OCI-M2 (cell line): ENCODE measurements around the gene TECR.
"Not testable (repeated sequence)": the region's sequence is repeated elsewhere in the genome, so short reads cannot be mapped to it uniquely, and the experiment has no call there.

Experiments
- DNase-seq: peaks from one replicate; lab custom pipeline; 2025; ENCODE audit not compliant: unreplicated experiment; lab: John Stamatoyannopoulos, UW

Gene TECR

DNA sequence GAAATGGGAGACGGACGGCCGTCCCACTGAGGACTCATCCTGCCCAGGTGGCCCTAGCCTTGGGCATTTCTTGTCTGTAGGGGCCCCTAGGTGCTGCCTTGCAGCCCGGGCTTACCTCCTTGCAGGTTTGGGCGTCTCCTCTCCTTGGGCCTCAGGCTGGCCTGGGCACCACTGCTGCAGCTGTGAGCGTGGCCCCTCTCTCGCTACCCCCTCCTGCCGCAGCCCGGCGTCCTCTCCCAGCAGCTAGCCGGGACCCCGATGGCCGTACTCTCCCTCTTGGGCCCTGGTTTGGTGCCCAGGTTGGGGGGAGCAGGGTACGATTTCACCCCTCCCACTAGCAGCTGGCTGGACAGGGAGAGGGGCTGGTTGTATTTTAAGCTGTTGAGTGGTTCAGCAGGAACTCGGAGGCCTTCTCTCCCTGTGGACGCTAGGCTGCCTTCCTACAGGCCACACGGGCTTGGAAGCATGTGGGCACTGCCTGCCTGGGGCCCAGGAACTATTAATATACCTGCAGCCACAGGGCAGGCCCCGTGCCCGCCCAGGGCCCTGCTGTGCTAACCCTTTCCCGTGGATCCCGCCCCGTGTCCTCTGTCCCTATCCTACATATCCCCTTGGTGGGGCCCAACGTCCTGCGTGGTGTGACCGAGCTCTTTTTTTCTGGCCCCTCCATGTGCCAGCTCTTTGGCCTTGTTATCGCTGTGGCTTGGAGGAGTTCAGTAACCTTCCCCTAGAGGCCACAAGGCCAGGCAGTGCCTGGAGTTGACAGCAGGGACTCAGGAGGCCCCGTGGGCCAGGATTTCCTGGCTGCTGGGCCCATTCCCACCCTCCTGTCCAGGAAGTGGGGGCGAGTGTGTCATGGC lies 30.8 kb downstream of the TECR start:
- no peak for DNase-seq

DNA sequence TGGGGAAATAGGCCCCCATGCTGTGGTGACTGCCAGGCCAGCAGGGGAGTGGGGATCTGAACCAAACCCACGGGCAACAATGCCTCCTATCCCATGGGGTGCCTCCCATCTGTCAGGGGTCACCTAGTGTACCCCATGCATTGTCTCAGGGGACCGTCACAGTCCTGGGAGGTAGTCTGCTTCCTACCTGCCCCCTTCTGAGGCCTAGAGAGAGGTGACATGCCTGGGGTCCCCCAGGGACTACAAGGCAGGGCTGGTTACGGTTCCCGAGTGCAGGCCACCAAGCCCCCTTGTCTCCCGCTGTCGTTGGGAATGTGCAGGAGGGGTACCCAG lies 31.3 kb downstream of the TECR start:
- no peak for DNase-seq

DNA sequence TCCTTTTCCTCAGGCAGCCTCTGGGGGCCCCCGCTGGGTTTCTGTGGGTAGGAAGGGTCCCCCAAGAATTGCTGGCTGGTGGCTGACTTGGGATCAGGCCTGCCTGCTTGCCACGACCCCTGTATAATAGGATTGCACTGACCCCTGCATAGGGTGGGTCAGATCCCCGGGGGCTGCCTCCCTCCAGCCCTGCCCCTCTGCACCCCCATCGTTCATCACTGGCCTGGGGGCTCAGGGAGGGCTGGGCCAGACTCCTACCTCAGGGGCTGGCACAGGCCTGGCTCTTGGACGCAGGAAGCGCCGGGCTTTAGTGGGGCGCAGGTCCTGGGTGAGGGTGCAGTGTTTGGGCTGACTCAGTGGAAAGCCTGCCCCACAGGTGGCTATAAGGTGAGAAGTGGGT lies 31.9 kb downstream of the TECR start:
- DNase-seq, result no peak

DNA sequence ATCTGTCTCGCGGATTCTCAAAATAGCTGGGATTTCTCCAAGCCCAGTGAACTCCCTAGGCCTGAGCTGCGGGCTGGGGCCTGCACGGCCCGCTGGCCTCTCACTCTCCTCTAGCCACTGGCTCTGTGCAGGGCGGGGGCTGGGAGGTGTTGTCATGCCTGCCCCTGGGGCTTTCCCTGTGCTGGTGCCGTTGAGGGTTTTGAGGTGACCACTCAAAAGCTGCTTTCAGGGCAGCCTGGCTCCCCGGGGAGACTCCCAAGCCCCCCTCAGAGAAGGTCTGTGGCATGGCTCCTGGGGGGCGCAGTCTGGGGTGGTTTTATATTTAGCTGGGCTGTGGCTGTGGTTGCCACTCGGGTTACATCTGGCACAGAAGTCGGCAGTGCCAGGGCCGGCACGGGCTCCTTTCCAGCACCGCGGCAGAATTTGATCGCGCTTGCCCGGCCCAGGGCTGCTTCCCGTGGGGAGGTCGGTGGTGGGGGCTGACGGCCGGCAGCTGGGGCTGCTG lies 32.5 kb downstream of the TECR start:
- no peak for DNase-seq

DNA sequence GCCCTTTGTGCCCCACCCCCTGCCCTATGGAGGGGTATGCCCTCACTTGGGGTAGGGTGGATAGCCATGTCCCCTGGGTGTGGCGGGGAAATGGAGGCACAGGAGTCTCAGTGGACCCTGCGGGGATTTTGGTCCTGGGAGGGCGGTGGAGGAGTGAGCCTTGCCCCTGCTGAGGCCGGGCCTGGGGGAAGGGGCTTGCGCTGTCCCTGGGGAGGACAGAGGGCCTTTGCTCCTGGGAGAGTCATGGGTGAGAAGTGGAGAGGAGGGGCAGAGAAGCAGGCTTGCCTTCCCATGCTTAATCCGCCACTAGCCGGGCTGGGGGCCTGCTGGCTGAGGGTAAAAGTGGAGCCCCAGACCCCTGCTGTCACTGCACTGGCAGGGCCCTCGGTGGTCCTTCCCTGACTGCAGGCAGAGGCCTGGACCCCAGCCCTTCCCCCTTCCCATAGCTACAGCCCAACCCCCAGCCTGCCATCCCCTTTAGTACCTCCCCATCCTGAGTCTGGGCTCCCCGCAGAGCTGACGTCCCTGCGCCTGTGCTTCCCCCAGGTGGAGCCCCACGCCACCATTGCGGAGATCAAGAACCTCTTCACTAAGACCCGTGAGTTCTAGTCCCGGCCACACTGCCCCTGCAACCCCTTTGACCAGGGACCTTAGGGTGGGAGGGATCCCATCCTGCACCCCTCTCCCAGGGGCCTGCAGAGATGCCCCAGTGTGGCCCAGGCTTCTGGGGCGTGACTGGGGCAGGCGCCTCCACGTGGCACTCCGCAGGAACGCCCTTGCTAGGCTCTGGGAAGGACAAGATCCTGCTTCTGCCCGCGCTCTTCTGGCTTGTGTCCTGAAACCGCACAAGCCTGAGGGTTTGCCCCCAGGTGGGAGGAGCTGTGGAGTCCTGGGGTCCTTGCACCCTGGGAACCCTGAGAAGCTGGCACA lies 33.5 kb downstream of the TECR start:
- no peak for DNase-seq

DNA sequence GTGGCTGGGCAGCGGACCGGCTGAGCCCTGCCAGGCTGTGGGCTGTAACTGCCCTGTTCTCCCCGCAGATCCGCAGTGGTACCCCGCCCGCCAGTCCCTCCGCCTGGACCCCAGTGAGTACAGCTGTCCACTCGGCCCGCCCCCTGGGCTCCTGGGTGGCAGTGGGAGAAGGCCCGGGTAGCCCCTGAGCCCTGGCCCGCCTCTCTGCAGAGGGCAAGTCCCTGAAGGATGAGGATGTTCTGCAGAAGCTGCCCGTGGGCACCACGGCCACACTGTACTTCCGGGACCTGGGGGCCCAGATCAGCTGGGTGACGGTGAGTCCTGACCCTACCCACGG lies 34.2 kb downstream of the TECR start:
- no peak for DNase-seq

DNA sequence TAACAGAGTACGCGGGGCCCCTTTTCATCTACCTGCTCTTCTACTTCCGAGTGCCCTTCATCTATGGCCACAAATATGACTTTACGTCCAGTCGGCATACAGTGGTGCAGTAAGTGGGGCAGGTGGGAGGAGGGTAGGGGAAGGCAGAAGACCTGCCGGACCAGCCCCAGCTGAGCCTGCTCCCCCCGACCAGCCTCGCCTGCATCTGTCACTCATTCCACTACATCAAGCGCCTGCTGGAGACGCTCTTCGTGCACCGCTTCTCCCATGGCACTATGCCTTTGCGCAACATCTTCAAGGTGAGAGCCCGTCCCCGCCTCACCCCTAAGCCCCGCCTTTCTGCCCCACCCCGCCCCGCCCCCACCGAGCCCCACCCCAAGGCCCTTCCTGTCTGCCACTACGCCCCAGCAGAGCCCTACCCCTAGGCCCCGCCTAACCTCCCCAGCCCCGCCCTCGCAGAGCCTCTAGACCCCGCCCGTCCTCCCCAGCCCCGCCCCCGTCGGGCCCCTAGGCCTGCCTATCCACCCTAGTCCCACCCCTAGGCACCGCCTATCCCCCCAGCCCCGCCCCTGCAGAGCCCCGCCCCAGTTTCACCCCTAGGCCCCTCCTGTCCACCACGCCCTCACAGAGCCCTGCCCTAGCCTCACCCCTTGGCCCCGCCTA lies 34.7 kb downstream of the TECR start:
- DNase-seq, result no peak

DNA sequence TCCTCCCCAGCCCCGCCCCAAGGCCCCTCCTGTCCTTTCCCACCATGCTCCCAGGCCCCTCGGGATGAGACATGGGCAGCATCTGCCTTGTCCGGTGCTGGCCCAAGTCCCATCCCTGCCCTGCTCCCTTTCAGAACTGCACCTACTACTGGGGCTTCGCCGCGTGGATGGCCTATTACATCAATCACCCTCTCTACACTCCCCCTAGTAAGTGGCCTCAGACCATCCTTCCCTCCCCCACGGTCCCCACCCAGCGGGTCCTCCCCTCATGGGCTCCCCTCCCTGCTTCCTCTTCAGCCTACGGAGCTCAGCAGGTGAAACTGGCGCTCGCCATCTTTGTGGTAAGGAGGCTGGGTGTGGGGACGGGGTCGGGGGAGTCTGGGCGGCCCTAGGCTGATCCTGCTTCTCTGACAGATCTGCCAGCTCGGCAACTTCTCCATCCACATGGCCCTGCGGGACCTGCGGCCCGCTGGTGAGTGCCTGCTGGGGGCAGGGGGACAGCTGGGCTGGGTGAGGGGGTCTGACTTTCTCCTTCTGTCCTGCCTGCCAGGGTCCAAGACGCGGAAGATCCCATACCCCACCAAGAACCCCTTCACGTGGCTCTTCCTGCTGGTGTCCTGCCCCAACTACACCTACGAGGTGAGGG lies 35.4 kb downstream of the TECR start:
- not testable (repeated sequence) for DNase-seq

DNA sequence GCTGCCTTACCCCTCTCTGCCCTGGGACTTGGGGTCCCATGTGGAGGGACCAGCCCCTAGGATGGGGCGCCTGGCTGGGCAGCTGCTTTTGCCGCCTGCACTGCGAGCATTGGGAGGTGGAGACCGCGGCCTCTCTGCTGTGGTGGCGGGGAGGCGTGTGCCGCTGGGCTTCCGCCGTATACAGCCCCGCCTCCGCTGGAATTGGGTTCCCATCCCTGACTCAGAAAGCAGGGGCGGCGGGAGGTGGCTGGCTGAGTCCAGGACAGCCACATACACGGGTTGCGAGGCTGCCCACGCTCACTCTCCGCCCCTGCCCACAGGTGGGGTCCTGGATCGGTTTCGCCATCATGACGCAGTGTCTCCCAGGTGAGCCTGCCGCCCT lies 35.9 kb downstream of the TECR start:
- no peak for DNase-seq

DNA sequence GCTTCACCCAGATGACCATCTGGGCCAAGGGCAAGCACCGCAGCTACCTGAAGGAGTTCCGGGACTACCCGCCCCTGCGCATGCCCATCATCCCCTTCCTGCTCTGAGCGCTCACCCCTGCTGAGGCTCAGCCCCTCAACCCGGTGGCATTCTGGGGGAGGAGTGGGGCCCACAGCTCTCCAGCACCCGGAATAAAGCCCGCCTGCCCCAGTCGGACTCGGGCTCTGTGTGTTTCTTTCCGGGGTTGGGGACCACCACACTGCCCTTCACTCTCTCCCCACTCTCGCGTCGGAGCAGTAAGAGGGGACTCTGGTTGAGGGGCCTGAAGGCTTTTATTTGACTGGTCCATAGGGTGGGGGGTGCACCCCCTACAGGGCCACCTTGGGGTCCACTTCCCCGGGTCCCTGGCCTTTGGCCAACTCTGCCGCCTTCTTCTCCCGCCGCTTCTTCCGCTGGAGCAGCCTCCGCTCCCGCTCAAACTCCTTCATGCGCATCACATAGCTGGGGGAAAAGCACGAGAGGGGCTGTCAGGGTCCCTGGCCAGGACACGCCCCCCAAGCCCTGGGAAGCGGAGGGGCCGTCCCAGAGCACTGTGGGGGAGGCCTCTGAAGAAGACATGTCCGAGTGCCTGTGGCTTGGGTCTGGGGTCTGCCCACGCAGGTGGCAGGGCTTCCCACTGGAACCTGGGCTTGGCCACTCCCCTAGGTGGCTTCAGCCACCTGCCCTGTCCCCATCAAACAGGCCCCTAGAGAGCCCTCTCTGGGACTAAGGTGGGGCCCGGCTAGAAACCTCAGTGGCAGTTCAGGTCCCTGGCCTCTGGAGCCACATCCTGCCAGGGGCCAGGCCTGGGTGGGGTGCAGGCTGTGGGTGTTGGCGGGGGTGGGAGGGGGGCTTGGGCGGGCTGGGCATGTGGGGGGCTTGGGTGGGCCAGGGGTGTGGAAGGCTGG lies 36.6 kb downstream of the TECR start:
- DNase-seq, result no peak

DNA sequence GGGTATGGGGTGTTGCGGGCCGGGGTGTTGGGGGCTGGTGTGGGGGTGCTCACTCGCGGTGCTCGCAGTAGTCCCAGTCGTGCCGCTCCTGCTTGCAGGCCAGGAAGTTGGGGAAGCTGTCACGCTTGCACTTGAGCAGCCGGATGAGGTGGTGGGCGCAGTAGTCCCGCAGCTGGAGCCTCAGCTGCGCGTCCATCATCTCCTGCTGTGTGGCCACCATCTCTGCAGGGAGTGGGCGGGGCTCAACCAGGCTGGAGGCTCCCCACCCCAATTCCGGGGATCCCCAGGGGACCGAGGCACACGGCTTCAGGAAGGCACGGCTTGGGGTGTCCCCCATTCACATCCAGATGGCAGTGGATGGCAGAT lies 37.3 kb downstream of the TECR start:
- DNase-seq, result no peak

DNA sequence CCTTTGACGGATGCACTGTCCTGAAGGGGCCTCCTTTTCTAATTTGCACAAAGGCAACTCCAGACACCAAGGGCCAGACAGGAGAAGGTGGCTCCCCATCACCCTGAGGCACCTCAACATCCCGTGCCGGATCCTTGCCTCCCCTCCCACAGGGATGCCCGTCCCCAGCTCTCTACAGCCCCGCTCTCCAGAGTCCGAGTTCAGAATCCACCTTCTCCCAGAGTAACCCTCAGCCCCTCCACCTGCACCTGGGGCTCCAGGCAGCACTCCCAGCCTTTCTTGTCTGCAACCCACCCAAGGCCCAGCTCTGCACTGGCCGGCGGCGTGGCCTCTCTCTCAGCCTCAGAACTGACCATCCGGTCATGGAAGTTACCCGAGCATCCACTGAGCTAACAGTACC lies 37.7 kb downstream of the TECR start:
- no peak for DNase-seq

DNA sequence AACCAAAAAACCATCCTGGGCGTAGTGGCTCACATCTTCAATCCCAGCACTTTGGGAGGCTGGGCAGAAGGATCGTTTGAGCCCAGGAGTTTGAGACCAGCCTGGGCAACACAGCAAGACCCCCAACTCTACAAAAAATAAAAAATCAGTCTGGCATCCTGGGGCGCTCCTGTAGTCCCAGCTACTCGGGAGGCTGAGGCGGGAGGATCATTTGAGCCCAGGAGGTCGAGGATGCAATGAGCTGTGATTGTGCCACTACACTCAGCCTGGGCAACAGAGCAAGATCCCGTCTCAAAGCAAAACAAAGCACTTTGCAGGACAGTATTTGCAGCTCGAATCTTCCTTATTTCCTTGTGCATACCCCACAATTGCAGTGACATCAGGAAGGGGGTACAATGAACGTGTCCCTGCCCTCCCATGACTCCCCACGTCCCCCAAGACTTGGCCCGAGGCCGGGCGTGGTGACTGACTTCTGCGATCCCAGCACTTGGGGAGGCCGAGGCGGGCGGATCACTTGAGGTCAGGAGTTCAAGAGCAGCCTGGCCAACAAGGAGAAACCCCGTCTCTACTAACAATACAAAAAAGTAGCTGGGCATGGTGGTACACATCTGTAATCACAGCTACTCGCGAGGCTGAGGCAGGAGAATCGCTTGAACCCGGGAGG lies 41.6 kb downstream of the TECR start:
- DNase-seq, result no peak

DNA sequence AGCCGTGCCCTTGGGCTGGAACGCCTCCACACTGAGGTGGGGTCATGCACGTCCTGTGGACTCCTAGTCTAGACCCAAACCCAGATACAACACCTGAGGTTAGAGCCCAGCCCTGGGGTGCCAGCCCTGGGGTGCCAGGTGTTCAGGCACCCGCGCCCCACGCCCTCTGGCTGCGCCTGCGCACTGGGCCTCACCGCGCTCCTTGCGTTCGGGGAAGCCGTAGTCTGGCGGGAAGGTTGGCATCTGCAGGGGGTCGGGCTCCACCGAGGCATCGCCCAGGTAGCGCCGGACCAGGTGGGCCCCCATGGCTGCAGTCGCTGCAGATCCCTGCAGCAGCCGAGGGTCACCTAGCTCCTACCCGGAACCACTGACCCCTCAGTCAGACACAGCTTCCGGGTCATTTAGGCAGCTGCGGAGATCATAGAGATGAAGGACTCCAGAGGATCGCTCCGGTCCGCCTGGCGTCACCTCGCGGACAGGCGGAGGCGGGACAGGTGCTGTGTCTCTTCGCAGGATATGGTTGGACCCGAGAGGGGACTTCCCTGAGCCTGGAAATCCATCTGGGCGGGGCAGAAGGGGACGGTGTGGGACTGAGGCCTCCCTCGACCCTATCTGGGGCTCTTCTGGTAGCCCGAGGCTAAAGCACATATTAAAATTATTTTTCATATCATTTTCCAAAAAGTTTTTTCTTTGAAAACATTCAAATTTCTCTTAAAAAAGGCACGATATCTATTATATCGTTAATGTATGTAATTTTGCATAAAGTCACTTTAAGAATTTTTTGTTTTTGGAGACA lies 42.5 kb downstream of the TECR start, which contains the start of gene NDUFB7:
Gene NDUFB7 (minus strand): TSS at position 372 of the 796 bp plus-strand sequence. CDS start 66 bp downstream, at position 306.
- DNase-seq, result peak; percentile 97

DNA sequence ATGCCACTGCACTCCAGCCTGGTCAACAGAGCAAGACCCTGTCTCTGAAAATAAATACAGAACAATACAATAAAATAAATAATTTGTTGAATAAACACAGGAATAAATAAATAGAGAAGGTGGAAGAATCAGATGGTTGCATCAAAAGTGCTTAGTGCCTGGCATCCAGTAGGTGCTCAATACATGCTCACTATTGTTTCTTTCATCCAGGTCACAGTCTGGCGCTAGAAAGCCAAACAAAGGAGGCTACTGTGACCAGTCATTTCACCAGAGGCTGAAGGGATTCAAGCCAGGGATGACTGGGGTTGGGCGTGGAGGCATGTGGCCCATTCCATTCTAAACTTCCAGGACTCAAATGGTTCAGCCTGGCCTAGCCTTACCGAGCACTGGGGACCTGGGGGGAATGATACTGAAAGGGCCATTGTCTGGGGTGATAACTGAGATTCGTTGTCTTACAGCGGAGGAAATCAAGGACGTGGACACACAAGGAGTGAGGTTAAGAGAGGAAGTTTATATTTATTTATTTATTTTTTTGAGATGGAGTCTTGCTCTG lies 46.1 kb downstream of the TECR start:
- DNase-seq, result no peak

DNA sequence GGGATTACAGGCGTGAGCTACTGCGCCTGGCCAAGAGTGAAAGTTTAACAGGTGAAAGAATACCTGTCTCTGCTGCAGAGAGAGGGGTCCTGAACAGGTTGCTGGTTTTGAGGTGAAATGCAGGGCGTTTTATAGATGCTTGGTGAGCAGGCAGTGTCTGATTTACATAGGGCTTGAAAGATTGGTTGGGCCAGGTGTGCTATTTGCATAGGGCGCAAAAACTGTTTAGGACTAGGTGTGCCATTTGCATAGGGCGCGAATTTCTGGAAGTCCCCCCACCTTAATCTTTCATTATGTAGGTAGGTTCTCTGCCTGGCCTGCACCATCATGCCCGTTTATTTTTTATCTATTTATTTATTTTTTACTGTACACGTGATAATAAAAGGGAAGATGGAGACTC lies 47.0 kb downstream of the TECR start:
- DNase-seq, result no peak

DNA sequence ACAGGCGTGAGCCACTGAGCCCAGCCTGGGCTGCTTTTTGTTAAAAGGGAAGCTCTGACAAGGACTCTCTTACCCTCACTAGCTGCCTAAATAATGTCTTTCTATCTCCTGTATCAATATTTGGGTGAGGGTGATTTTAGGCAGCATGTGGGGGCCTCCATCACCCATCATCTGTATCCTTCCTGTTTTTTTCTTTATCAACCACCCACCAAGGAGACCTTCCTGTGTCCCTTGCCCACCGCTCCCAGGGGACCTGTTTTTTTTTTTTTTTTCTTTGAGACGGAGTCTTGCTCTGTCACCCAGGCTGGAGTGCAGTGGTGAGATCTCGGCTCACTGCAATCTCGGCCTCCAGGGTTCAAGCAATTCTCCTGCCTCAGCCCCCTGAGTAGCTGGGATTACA lies 47.9 kb downstream of the TECR start:
- no peak for DNase-seq

DNA sequence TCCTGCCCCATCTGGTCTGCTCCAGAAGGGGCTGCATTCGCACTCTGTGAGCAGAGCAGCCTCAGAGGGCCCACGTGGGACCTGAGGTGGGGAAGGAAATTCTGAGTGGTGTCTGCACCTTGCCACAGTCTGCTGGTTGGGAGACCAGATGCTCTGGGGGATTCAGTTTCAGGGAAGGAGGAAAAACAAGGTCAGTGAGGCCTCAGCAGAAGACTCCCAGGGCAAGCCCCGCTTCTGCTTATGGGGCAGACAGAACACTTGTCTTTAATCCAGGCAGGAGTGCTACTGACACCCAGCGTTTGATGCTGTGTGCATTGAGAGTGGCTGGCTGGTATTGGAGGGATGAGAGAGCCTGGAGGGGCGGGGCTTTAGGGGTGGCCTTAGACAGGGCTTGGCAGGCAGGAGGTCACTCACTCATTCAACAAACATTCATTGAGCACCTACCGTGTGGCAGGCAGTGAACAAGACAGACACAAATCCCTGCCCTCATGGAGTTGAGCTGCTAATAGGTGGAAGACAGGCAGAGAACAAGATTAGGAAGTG lies 48.6 kb downstream of the TECR start:
- no peak for DNase-seq
